GM03348 (cell line): ENCODE results near the gene XPNPEP1.

Experiments used
- DNase-seq: peaks from one replicate; pipeline ENCODE4 v3.0.0; 2012; ENCODE audit warnings: low spot score

Gene XPNPEP1

GRCh38 chr10:109893386-109893785 lies 29.9 kb downstream of the XPNPEP1 start:
- no peak for DNase-seq

GRCh38 chr10:109892931-109893330 lies 30.4 kb downstream of the XPNPEP1 start:
- DNase-seq: peak; percentile 47

- DNase-seq: no peak
Measured at GRCh38 chr10:109892117-109892516, 31.2 kb downstream of the XPNPEP1 start.

GRCh38 chr10:109891105-109891504 lies 32.2 kb downstream of the XPNPEP1 start:
- DNase-seq: no peak

GRCh38 chr10:109889867-109890266 lies 33.4 kb downstream of the XPNPEP1 start:
- DNase-seq: peak; percentile 72

GRCh38 chr10:109887776-109888175 lies 35.5 kb downstream of the XPNPEP1 start:
- DNase-seq: no peak

- no peak for DNase-seq
Measured at GRCh38 chr10:109887243-109887642, 36.1 kb downstream of the XPNPEP1 start.

- DNase-seq: no peak
Measured at GRCh38 chr10:109886781-109887140, 36.5 kb downstream of the XPNPEP1 start.

- DNase-seq: no peak
Measured at GRCh38 chr10:109886037-109886780, 37.1 kb downstream of the XPNPEP1 start.

GRCh38 chr10:109883859-109884771 lies 39.2 kb downstream of the XPNPEP1 start:
- DNase-seq: peak; percentile 92

GRCh38 chr10:109882251-109883057 lies 40.9 kb downstream of the XPNPEP1 start:
- DNase-seq: no peak

GRCh38 chr10:109881769-109882057 lies 41.6 kb downstream of the XPNPEP1 start:
- no peak for DNase-seq

GRCh38 chr10:109880886-109881768 lies 42.2 kb downstream of the XPNPEP1 start:
- DNase-seq: no peak

GRCh38 chr10:109877546-109877945 lies 45.8 kb downstream of the XPNPEP1 start:
- DNase-seq: no peak

GRCh38 chr10:109875828-109876821 lies 47.2 kb downstream of the XPNPEP1 start:
- no peak for DNase-seq

GRCh38 chr10:109875151-109875568 lies 48.2 kb downstream of the XPNPEP1 start:
- DNase-seq: no peak

- no peak for DNase-seq
Measured at GRCh38 chr10:109871476-109871875, 51.8 kb downstream of the XPNPEP1 start.

- no peak for DNase-seq
Measured at GRCh38 chr10:109866995-109867635, 56.2 kb downstream of the XPNPEP1 start.

- DNase-seq: peak; percentile 15
Measured at GRCh38 chr10:109866168-109866994, 56.9 kb downstream of the XPNPEP1 start.
